Neuronal stem cell (in vitro differentiated cells): Measurements from ENCODE around the gene F8.
"Not testable (repeated sequence)": the region's sequence is repeated elsewhere in the genome, so short reads cannot be mapped to it uniquely, and the experiment has no call there.

Experiments
- DNase-seq: peaks from one replicate; pipeline ENCODE4 v3.0.0-alpha.2; 2013; ENCODE audit warnings: low spot score
- H2AFZ ChIP-seq: one replicate; pipeline ENCODE4 v1.6.1; 2013; ENCODE audit warnings: mild to moderate bottlenecking, low read length, inconsistent platforms
- H2AK5ac ChIP-seq: 2 replicates; pipeline ENCODE4 v1.6.1; 2013; ENCODE audit warnings: low read depth, mild to moderate bottlenecking, inconsistent platforms, low read length, moderate library complexity, mixed read lengths
- H2BK120ac ChIP-seq: 2 replicates; pipeline ENCODE4 v1.6.1; 2013; ENCODE audit warnings: low read depth, mild to moderate bottlenecking, inconsistent platforms, low read length, moderate library complexity, mixed read lengths
- H2BK12ac ChIP-seq: one replicate; pipeline ENCODE4 v1.6.1; 2013; ENCODE audit warnings: low read length, inconsistent platforms
- H2BK15ac ChIP-seq: 2 replicates; pipeline ENCODE4 v1.6.1; 2013; ENCODE audit warnings: mild to moderate bottlenecking, low read length, inconsistent platforms, mixed read lengths
- H2BK5ac ChIP-seq: one replicate; pipeline ENCODE4 v1.6.1; 2013; ENCODE audit warnings: inconsistent platforms, mild to moderate bottlenecking, low read length, moderate library complexity
- H3K14ac ChIP-seq: one replicate; pipeline ENCODE4 v1.6.1; 2013; ENCODE audit warnings: low read length, inconsistent platforms
- H3K18ac ChIP-seq: 2 replicates; pipeline ENCODE4 v1.6.1; 2013; ENCODE audit warnings: low read length, inconsistent platforms
- H3K23ac ChIP-seq: 2 replicates; pipeline ENCODE4 v1.6.1; 2013; ENCODE audit warnings: low read depth, mild to moderate bottlenecking, mixed read lengths, low read length, inconsistent platforms; ENCODE audit not compliant: poor library complexity
- H3K27ac ChIP-seq: replicated peaks from 3 replicates; pipeline ENCODE4 v1.5.1; 2013; ENCODE audit warnings: low read length, inconsistent platforms
- H3K27me3 ChIP-seq, 3 experiments: 2 replicates each; pipeline ENCODE4 v1.6.1; 2013; ENCODE audit warnings: low read length in 3 of 3, mild to moderate bottlenecking in 2 of 3, inconsistent platforms in 1 of 3, low read depth in 1 of 3, mixed read lengths in 1 of 3, moderate library complexity in 1 of 3; ENCODE audit not compliant: control insufficient read depth in 3 of 3, insufficient read depth in 3 of 3
- H3K36me3 ChIP-seq, 2 donors: replicated peaks in 1 of 2; 2 replicates each; pipeline ENCODE4 v1.6.1; 2013; ENCODE audit warnings: low read length in 2 of 2; ENCODE audit not compliant: control insufficient read depth in 2 of 2, insufficient read depth in 2 of 2
- H3K4ac ChIP-seq: 2 replicates; pipeline ENCODE4 v1.6.1; 2013; ENCODE audit warnings: inconsistent platforms, mild to moderate bottlenecking, low read length, moderate library complexity
- H3K4me1 ChIP-seq, 2 donors: 1 replicate in 1 of 2; 2 replicates in 1 of 2; pipeline ENCODE4 v1.6.1; 2013; ENCODE audit warnings: low read length in 2 of 2, low read depth in 1 of 2; ENCODE audit not compliant: control insufficient read depth in 2 of 2, insufficient read depth in 1 of 2
- H3K4me2 ChIP-seq: one replicate; pipeline ENCODE4 v1.6.1; 2013; ENCODE audit warnings: mild to moderate bottlenecking, low read length, inconsistent platforms; ENCODE audit not compliant: insufficient read depth, poor library complexity, severe bottlenecking
- H3K4me3 ChIP-seq, 2 donors: 2 replicates each; pipeline ENCODE4 v1.5.1; 2013; ENCODE audit warnings: low read length in 2 of 2, mild to moderate bottlenecking in 2 of 2, inconsistent platforms in 1 of 2, moderate library complexity in 1 of 2
- H3K79me1 ChIP-seq: one replicate; pipeline ENCODE4 v1.6.1; 2013; ENCODE audit warnings: low read depth, mild to moderate bottlenecking, inconsistent platforms, low read length, moderate library complexity
- H3K9ac ChIP-seq: one replicate; pipeline ENCODE4 v1.6.1; 2013; ENCODE audit warnings: mild to moderate bottlenecking, low read depth, low read length, inconsistent platforms; ENCODE audit not compliant: poor library complexity
- H3K9me3 ChIP-seq, 2 donors: replicated peaks in 1 of 2; 2 replicates each; pipeline versions ENCODE3 to v1.6.1; 2013; ENCODE audit warnings: low read length in 2 of 2, mild to moderate bottlenecking in 2 of 2, inconsistent platforms in 1 of 2, low read depth in 1 of 2, mixed read lengths in 1 of 2, moderate library complexity in 1 of 2; ENCODE audit not compliant: control insufficient read depth in 2 of 2, insufficient read depth in 1 of 2
- H4K8ac ChIP-seq: one replicate; pipeline ENCODE4 v1.6.1; 2013; ENCODE audit warnings: low read depth, mild to moderate bottlenecking, inconsistent platforms, low read length, moderate library complexity
- H4K91ac ChIP-seq: one replicate; pipeline ENCODE4 v1.6.1; 2013; ENCODE audit warnings: low read length, low read depth, mild to moderate bottlenecking, inconsistent platforms; ENCODE audit not compliant: poor library complexity
- WGBS, 2 donors: extraction: QIAGEN DNeasy Blood & Tissue Kit; methylation state at CpG; one replicate each; pipeline ENCODE4 v1.1.7; 2013; ENCODE audit warnings: missing lambda C conversion rate in 2 of 2, mixed read lengths in 1 of 2; ENCODE audit not compliant: insufficient read length in 2 of 2, insufficient replicate concordance in 1 of 2; ENCODE audit errors: extremely low coverage in 2 of 2; 5-methylcytosine and 5-hydroxymethylcytosine counted together

Gene F8

GRCh38 chrX:154968353-154968752, 54.2 kb downstream of the F8 start:
- no peaks in the 10 kb centered on the region for H3K36me3 ChIP-seq
- no peak overlapping the region for H2BK5ac ChIP-seq
- H2BK15ac ChIP-seq = no peak overlapping the region
- no peak overlapping the region for H2AK5ac ChIP-seq
- H3K4me1 ChIP-seq = no peaks in the 10 kb centered on the region
- no peaks in the 10 kb centered on the region for H3K27me3 ChIP-seq
- H3K4me2 ChIP-seq = no peak overlapping the region
- H3K23ac ChIP-seq = no peak overlapping the region
- H4K91ac ChIP-seq = no peak overlapping the region
- no peak overlapping the region for H2AFZ ChIP-seq
- WGBS, 2 donors = no CpG with 5 or more reads among the region's 2 CpGs
- H3K79me1 ChIP-seq = no peaks in the 10 kb centered on the region
- no peak overlapping the region for H3K9ac ChIP-seq
- no peak overlapping the region for H3K4ac ChIP-seq
- DNase-seq = no peak
- H3K4me3 ChIP-seq = no peak overlapping the region
- no peak overlapping the region for H4K8ac ChIP-seq
- no peaks in the 10 kb centered on the region for H3K9me3 ChIP-seq
- no peak overlapping the region for H3K27ac ChIP-seq
- H3K14ac ChIP-seq = no peak overlapping the region
- no peak overlapping the region for H2BK120ac ChIP-seq
- H3K18ac ChIP-seq = no peak overlapping the region
- no peak overlapping the region for H2BK12ac ChIP-seq

- no peak for DNase-seq
- Histone ChIP-seq H3K27me3 (no peaks in the 10 kb centered on the region), H3K9me3 (no peaks in the 10 kb centered on the region), H3K4me3 (no peak overlapping the region), H2AK5ac (no peak overlapping the region), H2AFZ (no peak overlapping the region), H3K79me1 (no peaks in the 10 kb centered on the region), H3K4me1 (no peaks in the 10 kb centered on the region), H2BK12ac (no peak overlapping the region), H2BK120ac (no peak overlapping the region), H3K18ac (no peak overlapping the region), H3K14ac (no peak overlapping the region), H2BK5ac (no peak overlapping the region), H3K27ac (no peak overlapping the region), H4K91ac (no peak overlapping the region), H4K8ac (no peak overlapping the region), H2BK15ac (no peak overlapping the region), H3K23ac (no peak overlapping the region), H3K4ac (no peak overlapping the region), H3K4me2 (no peak overlapping the region), H3K9ac (no peak overlapping the region), H3K36me3 (no peaks in the 10 kb centered on the region)
- no CpG with 5 or more reads among the region's 1 CpG for WGBS, 2 donors
Observed at GRCh38 chrX:154967603-154968002, 54.9 kb downstream of the F8 start.

- no peaks in the 10 kb centered on the region for H3K9me3 ChIP-seq
- no peak overlapping the region for H4K8ac ChIP-seq
- H3K79me1 ChIP-seq = no peaks in the 10 kb centered on the region
- no peak overlapping the region for H3K14ac ChIP-seq
- no peak overlapping the region for H3K18ac ChIP-seq
- H2AK5ac ChIP-seq = no peak overlapping the region
- no peak for DNase-seq
- H2BK120ac ChIP-seq = no peak overlapping the region
- no peak overlapping the region for H4K91ac ChIP-seq
- H3K4ac ChIP-seq = no peak overlapping the region
- H2BK15ac ChIP-seq = no peak overlapping the region
- no peak overlapping the region for H3K4me3 ChIP-seq
- no peak overlapping the region for H2BK5ac ChIP-seq
- no peak overlapping the region for H3K9ac ChIP-seq
- H3K36me3 ChIP-seq = no peaks in the 10 kb centered on the region
- no peak overlapping the region for H3K27ac ChIP-seq
- no peaks in the 10 kb centered on the region for H3K27me3 ChIP-seq
- H2BK12ac ChIP-seq = no peak overlapping the region
- no peak overlapping the region for H3K4me2 ChIP-seq
- no peak overlapping the region for H2AFZ ChIP-seq
- no peak overlapping the region for H3K23ac ChIP-seq
- H3K4me1 ChIP-seq = no peaks in the 10 kb centered on the region
Observed at GRCh38 chrX:154961947-154962346, 60.6 kb downstream of the F8 start.

- WGBS, 2 donors = no CpG with 5 or more reads among the region's 3 CpGs
- not testable (repeated sequence) for H3K23ac ChIP-seq
Observed at GRCh38 chrX:154955799-154956198, 66.7 kb downstream of the F8 start.

More at GRCh38 chrX:154955799-154956198, 66.7 kb downstream of the F8 start:
- not testable (repeated sequence) for H3K9ac ChIP-seq, DNase-seq, H3K14ac ChIP-seq, H4K8ac ChIP-seq, H3K18ac ChIP-seq, H3K36me3 ChIP-seq, H3K27me3 ChIP-seq, H2AFZ ChIP-seq, H2BK5ac ChIP-seq, H2AK5ac ChIP-seq, H3K9me3 ChIP-seq, H3K4ac ChIP-seq, H2BK120ac ChIP-seq, H3K4me3 ChIP-seq, H3K79me1 ChIP-seq, H2BK12ac ChIP-seq, H4K91ac ChIP-seq, H3K27ac ChIP-seq, H3K4me1 ChIP-seq, H2BK15ac ChIP-seq, H3K4me2 ChIP-seq
